GM10248 (cell line): Measurements from ENCODE around the gene ALG12.

ENCODE experiments used
- CTCF ChIA-PET: fragments of 300-600 bp; sonication (Branson Sonifier 250); formaldehyde crosslinking; extraction: SDS; loops from one replicate; lab custom pipeline; 2021; ENCODE audit warnings: antibody characterized with exemption; lab: Yijun Ruan, JAX
- POLR2A ChIA-PET: fragments of 350-650 bp; sonication (Branson Sonifier 250); formaldehyde crosslinking; extraction: SDS; loops from one replicate; lab custom pipeline; 2020; ENCODE audit warnings: antibody characterized with exemption; lab: Yijun Ruan, JAX
- DNase-seq: peaks from one replicate; pipeline ENCODE4 v3.0.0; 2012; ENCODE audit errors: extremely low spot score
- TF ChIP-seq, protein P1 (sequence below): IDR thresholded peaks from 2 replicates; pipeline ENCODE4 v1.5.1; 2012; ENCODE audit warnings: mild to moderate bottlenecking, low read depth; ENCODE audit errors: extremely low read depth, missing control alignments, control extremely low read depth

ALG12 gene

DNA sequence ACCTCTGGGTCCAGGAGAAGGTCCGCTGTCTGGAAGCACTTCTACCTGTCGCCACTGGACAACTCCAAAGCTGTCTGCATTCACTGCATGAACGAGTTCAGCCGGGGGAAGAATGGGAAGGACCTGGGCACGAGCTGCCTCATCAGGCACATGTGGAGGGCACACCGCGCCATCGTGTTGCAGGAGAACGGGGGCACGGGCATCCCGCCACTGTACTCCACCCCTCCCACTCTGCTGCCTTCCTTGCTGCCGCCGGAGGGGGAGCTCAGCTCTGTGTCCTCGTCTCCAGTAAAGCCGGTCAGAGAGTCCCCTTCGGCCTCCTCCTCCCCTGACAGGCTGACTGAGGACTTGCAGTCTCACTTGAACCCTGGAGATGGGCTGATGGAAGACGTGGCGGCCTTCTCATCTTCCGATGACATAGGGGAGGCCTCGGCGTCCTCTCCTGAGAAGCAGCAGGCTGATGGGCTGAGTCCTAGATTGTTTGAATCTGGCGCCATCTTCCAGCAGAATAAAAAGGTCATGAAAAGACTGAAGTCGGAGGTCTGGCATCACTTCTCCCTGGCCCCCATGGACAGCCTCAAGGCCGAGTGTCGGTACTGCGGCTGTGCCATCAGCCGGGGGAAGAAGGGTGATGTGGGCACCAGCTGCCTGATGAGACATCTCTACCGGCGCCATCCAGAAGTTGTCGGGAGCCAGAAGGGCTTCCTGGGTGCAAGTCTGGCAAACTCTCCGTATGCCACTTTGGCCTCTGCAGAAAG is 33.6 kb downstream of the ALG12 start:
- DNase-seq: no peak
- POLR2A ChIA-PET: no interaction called here
- CTCF ChIA-PET: interaction anchor here (1.4 kb wide), 1 partner anchor 11 kb away, joined by 3 read pairs; no protein-coding TSS in a partner anchor
- TF ChIP-seq, protein P1, sequence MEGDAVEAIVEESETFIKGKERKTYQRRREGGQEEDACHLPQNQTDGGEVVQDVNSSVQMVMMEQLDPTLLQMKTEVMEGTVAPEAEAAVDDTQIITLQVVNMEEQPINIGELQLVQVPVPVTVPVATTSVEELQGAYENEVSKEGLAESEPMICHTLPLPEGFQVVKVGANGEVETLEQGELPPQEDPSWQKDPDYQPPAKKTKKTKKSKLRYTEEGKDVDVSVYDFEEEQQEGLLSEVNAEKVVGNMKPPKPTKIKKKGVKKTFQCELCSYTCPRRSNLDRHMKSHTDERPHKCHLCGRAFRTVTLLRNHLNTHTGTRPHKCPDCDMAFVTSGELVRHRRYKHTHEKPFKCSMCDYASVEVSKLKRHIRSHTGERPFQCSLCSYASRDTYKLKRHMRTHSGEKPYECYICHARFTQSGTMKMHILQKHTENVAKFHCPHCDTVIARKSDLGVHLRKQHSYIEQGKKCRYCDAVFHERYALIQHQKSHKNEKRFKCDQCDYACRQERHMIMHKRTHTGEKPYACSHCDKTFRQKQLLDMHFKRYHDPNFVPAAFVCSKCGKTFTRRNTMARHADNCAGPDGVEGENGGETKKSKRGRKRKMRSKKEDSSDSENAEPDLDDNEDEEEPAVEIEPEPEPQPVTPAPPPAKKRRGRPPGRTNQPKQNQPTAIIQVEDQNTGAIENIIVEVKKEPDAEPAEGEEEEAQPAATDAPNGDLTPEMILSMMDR: no peak

DNA sequence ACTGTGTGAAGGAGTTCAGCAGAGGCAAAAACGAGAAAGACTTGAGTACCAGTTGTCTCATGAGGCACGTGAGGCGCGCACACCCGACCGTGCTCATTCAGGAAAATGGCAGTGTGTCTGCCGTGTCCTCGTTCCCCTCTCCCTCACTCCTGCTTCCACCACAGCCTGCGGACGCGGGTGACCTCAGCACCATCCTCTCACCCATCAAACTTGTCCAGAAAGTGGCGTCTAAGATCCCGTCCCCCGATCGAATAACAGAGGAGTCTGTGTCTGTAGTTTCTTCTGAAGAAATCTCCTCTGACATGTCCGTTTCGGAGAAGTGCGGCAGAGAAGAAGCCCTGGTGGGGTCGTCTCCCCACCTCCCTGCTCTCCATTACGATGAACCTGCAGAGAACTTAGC is 34.2 kb downstream of the ALG12 start:
- CTCF ChIA-PET: no interaction called here
- POLR2A ChIA-PET: no interaction called here
- no peak for DNase-seq
- TF ChIP-seq, protein P1: no peak

GRCh38 chr22:49883294-49883640 is 35.0 kb downstream of the ALG12 start:
- no peak for DNase-seq
- CTCF ChIA-PET: no interaction called here
- TF ChIP-seq, protein P1: no peak
- POLR2A ChIA-PET: no interaction called here

DNA sequence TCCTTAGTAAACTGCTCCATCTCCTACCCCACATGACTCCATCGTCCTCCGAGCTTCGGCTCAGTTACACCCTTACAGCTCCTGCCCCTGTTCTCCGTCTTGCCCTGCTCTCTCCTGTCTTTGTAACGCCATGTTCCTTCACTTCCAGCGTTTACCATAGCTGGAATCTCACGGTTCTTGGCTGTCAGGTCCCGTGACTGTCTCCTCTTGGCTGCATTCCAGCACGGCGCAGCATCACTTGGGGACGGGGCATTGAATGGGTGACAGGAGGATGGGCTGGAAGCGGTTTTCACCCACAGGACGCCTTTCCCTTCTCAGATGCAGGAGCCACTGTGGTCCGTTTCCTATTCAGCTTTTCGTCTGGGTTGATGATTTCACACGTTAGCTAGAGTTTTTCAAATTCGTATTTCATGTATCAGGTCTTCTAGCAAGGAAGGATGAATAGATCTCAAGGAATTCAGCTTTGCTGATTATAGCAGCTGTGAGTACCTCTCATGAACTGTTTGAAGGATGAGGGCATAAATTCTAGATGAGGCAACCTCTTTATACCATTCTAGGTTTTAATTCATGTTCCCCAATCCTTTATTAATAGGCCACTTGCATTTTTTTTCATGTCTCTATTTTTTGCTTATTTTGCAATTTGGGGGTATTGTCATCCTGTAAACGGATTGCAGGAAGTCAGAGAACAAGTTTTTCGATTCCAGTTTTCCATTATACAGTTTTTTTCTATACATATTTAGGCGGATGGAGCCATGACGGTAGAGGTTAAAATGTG is 35.5 kb downstream of the ALG12 start:
- no peak for DNase-seq
- POLR2A ChIA-PET: no interaction called here
- TF ChIP-seq, protein P1: no peak
- CTCF ChIA-PET: interaction anchor here (1.4 to 3.2 kb wide), 2 partner anchors 9 to 12 kb away, joined by 3 to 18 read pairs; no protein-coding TSS in a partner anchor

- CTCF ChIA-PET: interaction anchor here (1.4 to 3.2 kb wide), 2 partner anchors 10 to 11 kb away, joined by 3 to 18 read pairs; no protein-coding TSS in a partner anchor
- TF ChIP-seq, protein P1: no peak
- peak; percentile 40 for DNase-seq
- POLR2A ChIA-PET: interaction anchor here (0.6 kb wide), 1 partner anchor 14 kb away, joined by 3 read pairs; no protein-coding TSS in a partner anchor
These were observed 36.4 kb downstream of the ALG12 start for GRCh38 chr22:49881856-49882255.

- ChIA-PET POLR2A (no interaction called here), CTCF (interaction anchor here (2.0 to 3.2 kb wide), 2 partner anchors 11 to 22 kb away, joined by 6 to 18 read pairs; no protein-coding TSS in a partner anchor)
- peak; percentile 69 for DNase-seq
- TF ChIP-seq, protein P1: no peak
These were observed 38.0 kb downstream of the ALG12 start for GRCh38 chr22:49880281-49880680.
